Measurements from ENCODE around the gene SHE. TPM values are rescaled to one million over a fixed set of nuclear protein-coding genes. Genes with fewer than 3 reads are reported as not detected.

The SHE gene
- total RNA-seq, 1 donor from 2014 or later, result not detected

DNA sequence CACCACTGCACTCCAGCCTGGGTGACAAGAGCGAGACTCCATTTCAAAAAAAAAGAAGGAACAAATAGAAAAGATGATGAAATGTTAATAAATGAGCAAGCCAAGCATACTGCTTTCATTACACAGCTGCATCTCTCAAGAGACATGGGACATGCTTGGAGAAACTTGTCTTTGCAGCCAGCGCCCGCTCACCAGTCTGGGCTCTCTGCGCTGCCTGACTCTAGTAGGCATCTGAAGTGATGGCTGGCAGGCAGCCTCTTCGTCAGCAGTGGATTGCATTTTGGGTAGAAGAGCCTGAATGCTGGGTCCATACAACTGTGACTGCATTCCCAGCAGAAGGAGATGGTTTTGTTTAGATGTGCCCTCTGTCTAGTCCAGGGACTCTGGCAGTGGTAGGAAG is 49.1 kb downstream of the SHE start:
- DNase-seq (ENCODE audit: low read depth), result no peak

DNA sequence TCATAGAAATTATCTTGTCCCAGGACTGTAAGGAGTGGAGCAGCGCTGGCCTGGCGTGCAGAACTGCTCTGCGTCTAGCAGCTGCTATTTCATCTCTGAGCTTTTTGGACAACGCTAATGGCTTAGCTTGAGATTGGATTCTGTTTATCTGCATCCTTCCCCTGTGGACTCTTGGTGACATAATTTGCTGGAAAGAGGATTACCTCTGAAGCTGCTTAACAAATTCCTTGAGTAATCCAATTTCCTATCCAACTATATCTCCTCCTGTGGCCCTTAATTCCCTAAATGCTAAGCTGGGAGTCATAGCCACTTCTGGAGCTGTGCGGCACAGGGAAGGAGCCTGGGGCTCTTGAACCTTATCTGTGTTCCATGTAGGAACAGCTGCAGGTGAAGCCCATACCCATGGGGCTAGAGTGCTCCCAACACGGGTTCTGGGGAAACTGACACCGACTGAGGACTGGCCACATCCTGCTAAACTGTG is 53.8 kb downstream of the SHE start:
- DNase-seq (ENCODE audit: low read depth), result no peak

DNA sequence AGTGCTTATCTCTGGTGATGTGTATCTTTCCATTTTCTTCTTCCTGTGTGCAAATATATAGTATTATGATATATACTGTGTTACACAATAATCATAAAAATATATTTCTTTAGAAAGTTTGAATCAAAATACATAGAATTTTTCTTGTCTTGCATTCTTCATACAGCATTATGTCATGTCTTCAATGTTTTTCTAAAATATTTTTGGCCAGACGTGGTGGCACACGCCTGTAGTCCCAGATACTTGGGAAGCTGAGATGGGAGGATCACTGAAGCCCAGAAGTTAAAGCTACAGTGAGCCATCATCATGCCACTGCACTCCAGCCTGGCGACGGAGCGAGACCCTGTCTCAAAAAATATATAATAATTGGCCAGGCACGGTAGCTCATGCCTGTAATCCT is 55.4 kb downstream of the SHE start:
- no peak for DNase-seq (ENCODE audit: low read depth)

DNA sequence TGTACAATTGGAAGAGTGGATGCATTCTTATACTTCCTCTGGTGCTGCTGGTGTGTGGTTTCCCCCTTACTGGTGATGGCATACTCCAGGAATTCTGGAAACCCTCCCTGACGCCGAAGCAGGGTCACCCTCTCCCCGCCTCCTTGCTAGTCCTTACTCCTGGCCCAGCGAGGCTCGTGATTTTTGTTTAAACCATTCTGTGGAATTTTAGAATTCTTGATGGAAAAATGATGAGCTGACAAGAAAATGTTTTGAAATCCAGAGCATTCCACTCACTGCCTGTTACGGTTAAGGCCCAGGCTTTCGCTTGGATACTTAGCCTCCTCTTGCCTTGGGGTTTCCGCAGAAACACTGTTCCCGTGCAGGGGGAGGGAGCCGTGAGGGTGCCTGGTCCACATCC is 55.9 kb downstream of the SHE start:
- DNase-seq (ENCODE audit: low read depth), result peak; percentile 56

DNA sequence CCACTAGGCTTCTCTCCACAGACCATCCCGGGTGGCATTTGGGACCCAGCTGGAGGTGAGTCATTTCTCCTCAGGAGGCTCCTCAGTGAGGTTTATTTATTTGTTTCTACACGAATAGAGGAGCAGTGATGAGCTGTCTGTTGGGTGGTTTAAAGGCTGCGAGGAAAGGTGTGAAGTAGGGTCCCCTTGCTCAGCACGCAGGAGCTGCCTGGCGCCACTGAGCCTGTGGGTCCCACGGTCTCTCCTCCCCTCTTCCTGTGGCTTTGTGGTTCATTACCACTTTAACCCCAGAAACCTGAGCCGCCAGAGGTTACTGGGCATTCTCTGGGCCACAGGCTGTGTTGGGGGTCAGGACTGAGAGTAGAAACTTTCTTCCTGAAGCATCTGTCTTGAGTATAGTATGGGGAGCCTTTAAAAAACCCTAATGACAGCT is 57.2 kb downstream of the SHE start:
- DNase-seq (ENCODE audit: low read depth), result peak; percentile 57

DNA sequence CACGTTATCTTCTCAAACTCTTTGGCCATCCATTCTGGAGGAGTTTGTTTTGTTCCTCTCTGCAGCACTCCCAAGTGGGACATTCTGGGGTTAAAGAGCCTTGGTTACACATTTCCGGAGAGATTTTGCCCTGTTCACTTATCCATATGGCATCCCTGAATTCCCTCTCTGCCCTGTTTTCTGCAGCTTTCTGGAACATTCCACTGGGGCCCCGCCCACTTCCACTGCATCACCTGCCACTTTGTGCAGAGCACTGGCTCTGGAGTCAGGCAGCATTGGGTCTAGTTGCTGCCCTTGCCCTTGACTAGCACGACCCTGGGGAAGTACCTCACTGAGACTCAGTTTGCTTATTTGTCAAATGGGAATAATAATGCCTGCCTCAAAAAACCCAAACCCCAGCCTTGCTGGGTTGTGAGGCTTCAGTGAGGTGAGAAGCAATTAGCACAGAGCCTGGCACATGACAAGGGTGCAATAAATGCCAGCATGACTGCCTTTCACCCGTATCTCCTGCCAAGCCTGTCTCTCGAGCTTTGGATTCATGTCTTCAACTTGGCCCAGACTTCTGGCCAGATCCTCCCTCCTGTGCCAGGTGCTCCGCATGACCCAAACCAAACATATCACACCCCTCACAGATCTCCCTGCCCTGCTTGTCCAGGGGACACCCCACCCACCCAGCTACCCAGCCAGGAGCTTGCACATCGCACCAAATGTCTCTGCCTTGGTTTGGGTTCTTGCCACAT is 58.8 kb downstream of the SHE start:
- DNase-seq (ENCODE audit: low read depth), result no peak

DNA sequence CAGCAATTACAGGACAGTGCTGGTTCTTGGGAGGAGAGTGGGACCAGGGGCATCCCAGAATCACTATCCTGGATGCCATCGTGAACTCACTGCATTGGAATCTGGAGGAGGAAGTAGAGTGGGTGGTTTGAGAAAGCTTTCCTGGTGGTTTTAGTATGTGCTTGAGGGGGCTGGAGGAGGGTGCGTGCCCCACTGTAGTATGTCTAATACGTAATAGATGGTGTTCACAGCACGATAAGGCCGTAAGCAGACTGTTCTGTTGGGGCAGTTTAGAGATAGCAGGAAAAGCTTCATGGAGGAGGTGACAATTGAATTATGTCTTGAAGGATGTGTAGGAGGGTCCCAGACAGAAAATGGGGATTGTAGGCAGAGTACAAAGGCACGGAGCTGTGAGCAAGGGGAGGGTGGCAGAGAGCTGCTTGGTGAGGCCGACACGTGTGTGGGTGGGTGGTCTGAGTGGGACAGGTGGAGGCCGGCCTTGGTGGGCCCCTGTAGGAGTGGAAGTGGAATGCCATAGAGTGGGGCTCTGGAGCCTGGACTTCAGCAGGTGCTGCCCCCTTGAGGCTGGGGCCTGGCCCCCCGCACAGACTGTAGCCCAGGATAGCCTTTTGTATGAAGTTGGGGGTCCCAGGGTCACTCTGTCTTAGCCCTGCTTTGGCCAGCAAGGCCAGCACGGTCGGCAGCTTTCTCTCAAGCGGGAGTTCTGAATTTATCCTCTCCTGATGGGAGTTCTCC is 60.0 kb downstream of the SHE start:
- DNase-seq (ENCODE audit: low read depth), result no peak

DNA sequence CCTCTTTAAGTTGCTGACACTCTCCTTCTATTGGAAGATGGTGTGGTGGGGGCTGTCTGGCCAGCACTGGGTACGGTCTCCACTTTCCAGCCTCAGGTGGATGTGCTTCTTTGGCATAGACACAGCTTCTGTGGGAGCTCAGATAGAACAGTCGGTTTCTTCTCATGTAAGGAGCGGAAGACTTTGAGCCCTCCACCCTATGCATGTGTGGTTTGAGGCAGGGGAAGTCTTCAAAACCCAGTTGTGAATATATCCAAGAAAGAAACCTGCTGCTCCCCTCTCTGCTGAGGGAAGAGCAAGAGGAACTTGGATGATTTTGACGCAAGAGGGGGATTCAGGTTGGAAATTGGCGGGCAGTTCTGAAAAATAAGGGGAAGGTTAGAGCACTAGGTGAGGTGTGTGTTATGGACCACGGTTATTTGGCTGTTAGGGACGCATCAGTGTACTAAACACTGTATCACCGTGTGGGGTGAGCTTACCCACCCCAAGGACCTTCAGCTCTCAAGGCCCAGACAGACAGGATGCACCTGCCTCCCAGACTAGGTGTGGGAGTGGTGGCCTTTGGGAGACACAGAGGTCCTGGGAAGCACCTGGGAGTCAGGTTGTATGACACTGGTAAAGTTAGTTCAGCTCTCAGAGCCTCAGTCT is 60.8 kb downstream of the SHE start:
- DNase-seq (ENCODE audit: low read depth), result no peak

DNA sequence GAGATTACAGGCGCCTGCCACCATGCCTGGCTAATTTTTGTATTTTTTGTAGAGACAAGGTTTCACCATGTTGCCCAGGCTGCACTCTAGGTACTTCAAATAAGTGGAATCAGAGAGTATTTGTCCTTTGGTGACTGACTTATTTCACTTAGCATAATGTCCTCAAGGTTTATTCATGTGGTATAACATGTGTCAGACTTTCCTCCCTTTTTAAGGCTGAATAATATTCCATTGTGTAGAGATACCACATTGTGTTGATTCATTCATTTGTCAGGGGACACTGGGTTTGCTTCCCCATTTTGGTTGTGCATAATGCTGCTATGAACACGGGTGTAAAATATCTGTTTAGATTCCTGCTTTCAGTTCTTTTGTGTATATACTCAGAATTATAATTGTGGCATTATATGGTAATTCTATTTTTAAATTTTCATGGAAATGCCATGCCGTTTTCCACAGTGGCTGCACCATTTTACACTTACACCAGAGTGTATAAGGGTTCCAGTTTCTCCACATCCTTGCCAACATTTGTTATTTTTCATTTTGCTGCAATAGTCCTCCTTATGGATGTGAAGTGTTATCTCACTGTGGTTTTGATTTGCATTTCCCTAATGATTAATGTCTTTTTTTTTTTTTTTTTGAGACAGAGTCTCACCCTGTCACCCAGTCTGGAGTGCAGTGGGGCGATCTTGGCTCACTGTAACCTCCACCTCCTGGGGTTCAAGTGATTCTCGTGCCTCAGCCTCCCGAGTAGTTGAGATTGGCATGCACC is 62.0 kb downstream of the SHE start:
- no peak for DNase-seq (ENCODE audit: low read depth)

DNA sequence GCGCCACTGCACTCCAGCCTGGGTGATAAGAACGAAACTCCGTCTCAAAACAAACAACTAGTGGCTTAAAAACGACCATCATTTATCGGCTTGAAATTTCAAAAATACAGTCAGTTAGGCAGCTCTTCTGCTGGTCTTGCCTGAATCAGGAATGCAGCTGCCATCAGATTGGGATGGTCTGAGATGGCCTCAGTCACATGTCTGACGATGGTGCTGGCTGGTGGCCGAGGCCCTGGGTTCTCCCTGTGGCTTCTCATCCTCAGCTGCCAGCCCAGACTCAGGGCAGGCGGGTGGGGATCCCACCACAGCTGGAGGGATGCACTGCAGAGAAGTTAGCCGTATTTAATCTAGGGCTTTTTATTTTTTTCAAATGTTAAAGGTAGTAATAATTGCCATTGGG is 65.8 kb downstream of the SHE start:
- peak; percentile 74 for DNase-seq (ENCODE audit: low read depth)

DNA sequence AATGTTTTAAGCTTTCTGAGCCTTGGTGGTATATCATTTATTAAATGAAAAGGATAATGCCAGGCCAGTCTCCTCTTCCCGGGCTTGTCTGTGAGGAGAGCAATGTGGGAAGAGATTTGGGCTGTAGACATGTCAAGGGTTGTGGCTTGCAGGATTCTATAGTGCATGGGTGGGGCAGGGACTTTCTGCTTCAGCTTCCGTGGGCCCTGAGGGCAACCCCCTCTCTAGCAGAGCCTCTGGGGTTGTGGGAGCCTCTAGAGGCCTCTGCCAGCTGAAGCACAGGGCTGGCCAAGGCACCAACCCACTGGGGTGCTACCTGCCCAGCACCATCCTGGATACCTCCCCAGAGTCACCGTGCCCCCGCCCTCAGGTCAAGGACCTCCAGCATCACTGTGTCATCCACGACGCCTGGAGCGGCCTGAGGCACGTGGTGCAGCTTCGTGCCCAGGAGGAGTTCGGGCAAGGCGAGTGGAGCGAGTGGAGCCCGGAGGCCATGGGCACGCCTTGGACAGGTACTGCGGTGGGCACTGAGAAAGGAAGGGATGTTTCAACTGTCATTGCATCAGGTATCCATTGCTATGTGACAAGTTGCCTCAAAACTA is 66.5 kb downstream of the SHE start:
- DNase-seq (ENCODE audit: low read depth), result no peak

DNA sequence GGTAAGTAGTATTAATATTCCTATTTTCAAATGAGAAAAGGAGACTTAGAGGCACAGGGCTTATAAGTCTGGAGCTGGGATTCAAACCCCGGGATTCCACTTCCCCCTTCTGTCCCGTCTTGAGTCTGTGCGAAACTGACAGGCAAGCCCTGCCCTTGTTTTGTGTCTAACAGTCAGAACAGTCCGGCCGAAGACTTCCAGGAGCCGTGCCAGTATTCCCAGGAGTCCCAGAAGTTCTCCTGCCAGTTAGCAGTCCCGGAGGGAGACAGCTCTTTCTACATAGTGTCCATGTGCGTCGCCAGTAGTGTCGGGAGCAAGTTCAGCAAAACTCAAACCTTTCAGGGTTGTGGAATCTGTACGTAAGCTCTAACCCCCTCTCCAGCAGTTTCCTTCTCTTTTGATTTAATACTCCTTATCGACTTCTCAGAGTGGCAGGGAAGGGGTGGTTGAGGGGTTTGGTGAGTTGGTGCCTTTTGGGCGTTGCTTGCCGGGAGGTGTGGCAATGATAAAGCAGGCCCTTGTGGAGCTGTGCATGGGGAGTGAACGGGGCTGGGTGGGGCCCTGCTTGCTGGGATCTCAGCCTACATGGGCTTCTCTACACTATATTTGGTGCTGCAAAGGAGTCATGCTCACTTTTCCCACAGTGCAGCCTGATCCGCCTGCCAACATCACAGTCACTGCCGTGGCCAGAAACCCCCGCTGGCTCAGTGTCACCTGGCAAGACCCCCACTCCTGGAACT is 67.7 kb downstream of the SHE start:
- no peak for DNase-seq (ENCODE audit: low read depth)

DNA sequence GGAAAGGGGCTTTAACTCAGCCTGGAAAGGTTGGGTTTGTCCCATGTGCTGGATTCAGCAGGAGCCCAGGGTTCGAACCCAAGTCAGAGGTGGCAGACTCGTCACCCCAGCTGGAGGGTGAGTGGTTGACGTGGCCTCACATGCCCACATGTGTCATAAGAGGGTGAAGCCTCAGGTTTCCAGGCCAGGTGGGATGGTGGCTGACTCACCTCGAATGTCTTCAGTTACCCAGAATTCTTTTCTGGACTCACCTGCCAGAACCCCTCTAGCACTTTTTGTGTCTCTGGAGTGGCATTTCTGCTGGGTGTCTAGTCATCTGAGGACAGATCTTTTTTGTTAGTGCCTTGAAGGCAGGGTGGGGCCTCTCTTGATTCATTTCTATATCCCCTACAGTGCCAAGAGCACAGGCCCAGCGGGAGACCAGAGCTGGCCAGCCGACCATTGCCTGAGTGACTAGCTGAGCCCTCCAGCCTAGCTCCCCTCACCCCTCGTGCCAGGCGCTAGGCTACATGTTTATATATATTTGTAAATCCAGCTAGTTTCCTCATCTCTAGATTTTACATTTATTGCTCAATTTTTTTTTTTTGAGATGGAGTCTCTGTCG is 68.9 kb downstream of the SHE start:
- no peak for DNase-seq (ENCODE audit: low read depth)

DNA sequence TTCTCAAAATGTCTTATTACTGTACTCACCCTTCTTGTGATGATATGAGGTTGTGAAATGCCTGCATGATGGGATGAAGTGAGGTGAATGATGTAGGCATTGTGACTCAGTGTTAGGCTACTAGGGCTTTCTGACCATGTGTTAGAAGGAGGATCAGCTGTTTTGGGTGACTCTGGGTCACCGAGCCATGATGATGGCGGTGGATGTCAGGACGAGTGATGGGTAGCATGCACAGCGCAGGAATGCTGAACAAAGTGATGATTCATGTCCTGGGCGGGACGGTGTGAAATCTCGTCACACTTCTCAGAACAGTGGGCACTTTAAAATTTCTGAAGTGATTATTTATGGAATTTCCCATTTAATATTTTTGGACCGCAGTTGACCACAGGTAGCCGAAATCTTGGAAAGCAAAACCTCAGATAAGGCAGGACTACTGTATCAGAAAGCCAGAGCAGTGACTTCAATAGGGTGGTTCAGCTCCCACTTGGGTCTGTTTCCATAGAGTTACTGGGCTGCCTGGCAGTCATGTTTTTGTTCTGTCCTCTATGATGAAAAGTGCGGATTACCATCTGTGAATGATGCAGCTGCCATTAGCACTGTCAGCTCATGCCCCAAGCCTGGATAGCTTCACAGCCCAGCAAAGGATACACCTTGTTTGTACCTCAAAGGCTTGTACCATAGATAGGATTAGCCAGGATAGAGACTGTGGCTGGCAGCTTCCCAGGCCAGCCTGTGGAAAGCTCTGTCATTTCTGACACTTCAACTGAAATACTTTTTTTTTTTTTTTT is 70.4 kb downstream of the SHE start:
- peak; percentile 97 for DNase-seq (ENCODE audit: low read depth)

DNA sequence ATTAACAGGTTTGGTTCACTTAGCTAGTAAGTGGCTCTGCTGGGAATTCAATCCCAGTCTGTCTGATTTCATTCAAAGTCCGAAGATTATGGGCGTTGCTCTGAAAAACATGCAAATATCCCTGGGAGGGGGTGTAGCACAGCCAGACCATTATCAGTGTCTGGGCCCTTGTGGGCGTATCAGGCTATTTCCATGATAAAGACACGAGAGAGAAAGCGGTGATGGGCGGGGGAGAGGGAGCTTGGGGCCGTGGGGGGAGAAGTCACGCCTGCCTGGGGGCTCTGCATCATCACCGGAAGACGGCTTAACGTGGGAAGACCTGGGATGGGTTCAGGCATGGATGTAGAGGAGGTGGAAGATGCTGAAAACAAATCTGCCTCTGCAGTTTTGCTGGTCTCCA is 71.3 kb downstream of the SHE start:
- DNase-seq (ENCODE audit: low read depth), result no peak

DNA sequence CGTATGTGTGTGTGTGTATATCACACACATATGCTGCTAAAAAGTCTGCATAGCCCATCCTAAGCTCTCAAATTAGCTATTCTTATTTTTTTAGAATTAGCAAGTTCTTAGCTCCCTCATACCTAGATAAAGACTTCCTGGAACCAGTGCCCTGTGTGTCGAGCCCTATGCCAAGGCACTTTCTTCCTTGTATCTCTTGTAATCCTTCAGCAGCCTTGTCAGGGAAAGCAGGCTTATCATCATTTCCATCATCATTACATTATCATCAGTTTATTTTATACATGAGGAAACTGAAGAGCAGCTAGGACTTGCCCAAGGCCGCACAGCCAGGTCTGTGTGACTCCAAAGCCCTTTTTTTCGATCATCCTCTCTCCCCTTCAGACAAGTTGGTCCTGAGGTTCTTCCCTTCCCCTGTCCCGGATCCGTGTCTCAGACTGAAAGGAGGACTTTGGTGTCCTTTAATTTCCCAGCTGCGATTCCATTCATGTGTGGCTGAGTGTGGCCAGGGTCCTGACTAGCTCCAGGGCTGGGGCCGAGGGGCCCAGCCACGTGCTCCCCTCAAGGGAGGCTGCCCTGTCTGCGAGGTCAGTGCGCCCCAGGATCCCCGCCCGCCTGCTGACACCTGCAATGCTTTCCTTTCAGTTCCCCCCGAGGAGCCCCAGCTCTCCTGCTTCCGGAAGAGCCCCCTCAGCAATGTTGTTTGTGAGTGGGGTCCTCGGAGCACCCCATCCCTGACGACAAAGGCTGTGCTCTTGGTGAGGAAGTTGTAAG is 72.2 kb downstream of the SHE start:
- DNase-seq (ENCODE audit: low read depth), result no peak
